Measurements from ENCODE around the gene FAM107B. TPM values are rescaled to one million over a fixed set of nuclear protein-coding genes. Genes with fewer than 3 reads are reported as not detected.

Gene FAM107B
- total RNA-seq, 1 experiment from 2014 or later, result 41.6 TPM

DNA sequence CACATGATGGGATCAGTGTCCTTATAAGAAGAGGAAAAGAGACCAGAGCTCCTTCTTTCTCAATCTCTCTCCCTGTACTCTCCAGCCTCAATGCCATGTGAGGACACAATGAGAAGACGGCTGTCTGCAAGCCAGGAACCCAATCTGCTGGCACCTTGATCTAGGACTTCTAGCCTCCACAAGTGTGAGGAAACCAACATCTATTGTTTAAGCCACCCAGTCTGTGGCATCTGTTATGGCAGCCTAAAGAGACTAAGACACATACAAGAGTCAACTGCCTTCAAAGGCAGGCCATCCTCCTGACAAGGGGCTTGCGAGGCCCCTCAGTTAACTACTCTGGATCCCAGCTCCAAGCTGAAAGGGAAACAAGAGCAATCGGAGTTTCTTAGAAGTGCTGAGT lies 225.7 kb downstream of the FAM107B start:
- DNase-seq (ENCODE audit: low read depth, low spot score) (no peak), ATAC-seq (no peak)
- RAD21 ChIA-PET (ENCODE audit: low non-redundant PET in 1 of 2, low total read pairs in 2 of 2, uncharacterized antibody in 2 of 2, unreplicated experiment in 2 of 2), result no interaction called here
- H3K4me2 ChIP-seq (ENCODE audit: low read length), result no peak overlapping the region
- H4K20me1 ChIP-seq (ENCODE audit: insufficient read depth), result no peaks in the 10 kb centered on the region
- no peaks in the 10 kb centered on the region for H3K27me3 ChIP-seq (ENCODE audit: insufficient read depth, low read length)
- no peak overlapping the region for H3K4me3 ChIP-seq (replicated peaks in 1 of 2; ENCODE audit: low read depth in 1 of 2, low read length in 2 of 2)
- no peak overlapping the region for H3K9ac ChIP-seq (ENCODE audit: low read length)
- CTCF ChIA-PET, result interaction anchor here (1.5 kb wide), 1 partner anchor 12 kb away, joined by 4 read pairs; no protein-coding TSS in a partner anchor
- H3K9me3 ChIP-seq (ENCODE audit: control insufficient read depth in 1 of 2, insufficient read depth in 1 of 2, low read depth in 1 of 2, low read length in 2 of 2), result no peaks in the 10 kb centered on the region
- H3K9me2 ChIP-seq (ENCODE audit: insufficient read depth), result no peaks in the 10 kb centered on the region
- POLR2A ChIA-PET, result no interaction called here
- TF ChIP-seq EZH2 (IDR thresholded peaks at IDR 0.05), result no peak
- TF ChIP-seq YY1 (IDR thresholded peaks at IDR 0.05; ENCODE audit: extremely low read depth, insufficient replicate concordance, low read depth, low read length), result no peak
- TF ChIP-seq JUND (IDR thresholded peaks at IDR 0.05), result no peak
- TF ChIP-seq SIN3A (IDR thresholded peaks at IDR 0.05; ENCODE audit: low read depth), result no peak
- TF ChIP-seq, protein P1, sequence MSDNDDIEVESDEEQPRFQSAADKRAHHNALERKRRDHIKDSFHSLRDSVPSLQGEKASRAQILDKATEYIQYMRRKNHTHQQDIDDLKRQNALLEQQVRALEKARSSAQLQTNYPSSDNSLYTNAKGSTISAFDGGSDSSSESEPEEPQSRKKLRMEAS (IDR thresholded peaks at IDR 0.05), result no peak
- no peak for TF ChIP-seq CEBPB (IDR thresholded peaks at IDR 0.05; ENCODE audit: low read depth)
- H3K4me1 ChIP-seq (ENCODE audit: control insufficient read depth in 1 of 2, insufficient read depth in 2 of 2, low read length in 2 of 2), result peaks cover 8 to 22% of the 10 kb centered on the region in 2 experiments; a peak in 3 of 4 replicates
- no peak overlapping the region for H2AFZ ChIP-seq (ENCODE audit: low read depth, low read length, poor library complexity, severe bottlenecking)
- no peaks in the 10 kb centered on the region for H3K79me2 ChIP-seq (ENCODE audit: insufficient read depth, low read length)
- no peaks in the 10 kb centered on the region for H3K36me3 ChIP-seq (ENCODE audit: control insufficient read depth in 1 of 2, insufficient read depth in 2 of 2, low read length in 2 of 2)
- BruUV-seq (replicated peaks), result no TSS peak
- intact Hi-C loops (cut with micrococcal nuclease), result no loop called here
- H3K27ac ChIP-seq (ENCODE audit: low read depth, low read length), result no peak overlapping the region

DNA sequence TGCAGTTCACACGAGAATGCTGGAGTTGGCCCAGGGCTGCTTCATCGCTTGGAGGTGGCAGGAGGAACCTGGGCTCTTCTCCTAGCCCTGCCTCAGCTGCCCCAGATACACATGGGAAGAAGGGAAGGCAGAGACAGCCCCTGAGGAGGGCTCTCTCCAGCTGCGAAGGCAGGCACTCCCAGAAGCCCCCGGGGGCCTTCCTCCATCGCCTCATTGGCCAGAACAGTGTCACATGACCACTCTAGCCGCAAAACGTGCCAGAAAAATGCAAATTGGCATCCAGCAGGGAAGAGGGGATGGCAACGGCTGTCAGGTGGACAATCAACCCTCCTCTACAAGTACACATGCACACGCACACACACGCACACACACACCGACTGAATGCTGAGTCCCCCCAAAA lies 226.2 kb downstream of the FAM107B start:
- no TSS peak for BruUV-seq (replicated peaks)
- POLR2A ChIA-PET, result no interaction called here
- Histone ChIP-seq H3K36me3 (ENCODE audit: control insufficient read depth in 1 of 2, insufficient read depth in 2 of 2, low read length in 2 of 2) (no peaks in the 10 kb centered on the region), H3K4me3 (replicated peaks in 1 of 2; ENCODE audit: low read depth in 1 of 2, low read length in 2 of 2) (no peak overlapping the region), H2AFZ (ENCODE audit: low read depth, low read length, poor library complexity, severe bottlenecking) (no peak overlapping the region), H3K27ac (ENCODE audit: low read depth, low read length) (no peak overlapping the region), H3K9me3 (ENCODE audit: control insufficient read depth in 1 of 2, insufficient read depth in 1 of 2, low read depth in 1 of 2, low read length in 2 of 2) (no peaks in the 10 kb centered on the region), H3K79me2 (ENCODE audit: insufficient read depth, low read length) (no peaks in the 10 kb centered on the region), H3K27me3 (ENCODE audit: insufficient read depth, low read length) (no peaks in the 10 kb centered on the region), H3K9me2 (ENCODE audit: insufficient read depth) (no peaks in the 10 kb centered on the region), H4K20me1 (ENCODE audit: insufficient read depth) (no peaks in the 10 kb centered on the region), H3K9ac (ENCODE audit: low read length) (no peak overlapping the region), H3K4me1 (ENCODE audit: control insufficient read depth in 1 of 2, insufficient read depth in 2 of 2, low read length in 2 of 2) (peaks cover 6 to 17% of the 10 kb centered on the region in 2 experiments; a peak in 3 of 4 replicates), H3K4me2 (ENCODE audit: low read length) (no peak overlapping the region)
- TF ChIP-seq EGR1 (IDR thresholded peaks at IDR 0.05; ENCODE audit: low read depth), result no peak
- no peak for TF ChIP-seq ZFX (IDR thresholded peaks at IDR 0.05)
- TF ChIP-seq POLR2A (IDR thresholded peaks at IDR 0.05; ENCODE audit: borderline replicate concordance, extremely low read depth, insufficient read depth, insufficient read length), result no peak
- TF ChIP-seq CEBPB (IDR thresholded peaks at IDR 0.05; ENCODE audit: low read depth), result no peak
- no peak for TF ChIP-seq EZH2 (IDR thresholded peaks at IDR 0.05)
- TF ChIP-seq TCF7L2 (IDR thresholded peaks at IDR 0.05; ENCODE audit: borderline replicate concordance, extremely low read depth, insufficient read depth, insufficient read length), result no peak
- TF ChIP-seq JUND (IDR thresholded peaks at IDR 0.05), result no peak
- TF ChIP-seq, protein P2, sequence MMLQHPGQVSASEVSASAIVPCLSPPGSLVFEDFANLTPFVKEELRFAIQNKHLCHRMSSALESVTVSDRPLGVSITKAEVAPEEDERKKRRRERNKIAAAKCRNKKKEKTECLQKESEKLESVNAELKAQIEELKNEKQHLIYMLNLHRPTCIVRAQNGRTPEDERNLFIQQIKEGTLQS (IDR thresholded peaks at IDR 0.05), result no peak
- no peak for TF ChIP-seq SP1 (IDR thresholded peaks at IDR 0.05; ENCODE audit: low read depth)
- TF ChIP-seq FOSL1 (IDR thresholded peaks at IDR 0.05; ENCODE audit: low read depth), result no peak
- no peak for TF ChIP-seq ELF1 (IDR thresholded peaks at IDR 0.05; ENCODE audit: borderline replicate concordance, low read depth)
- TF ChIP-seq EZH2phosphoT487 (IDR thresholded peaks at IDR 0.05; ENCODE audit: borderline replicate concordance), result no peak
- TF ChIP-seq ZNF274 (IDR thresholded peaks at IDR 0.05; ENCODE audit: low read depth, low read length), result no peak
- TF ChIP-seq CBX3 (IDR thresholded peaks at IDR 0.05; ENCODE audit: low read depth), result no peak
- TF ChIP-seq, protein P3, sequence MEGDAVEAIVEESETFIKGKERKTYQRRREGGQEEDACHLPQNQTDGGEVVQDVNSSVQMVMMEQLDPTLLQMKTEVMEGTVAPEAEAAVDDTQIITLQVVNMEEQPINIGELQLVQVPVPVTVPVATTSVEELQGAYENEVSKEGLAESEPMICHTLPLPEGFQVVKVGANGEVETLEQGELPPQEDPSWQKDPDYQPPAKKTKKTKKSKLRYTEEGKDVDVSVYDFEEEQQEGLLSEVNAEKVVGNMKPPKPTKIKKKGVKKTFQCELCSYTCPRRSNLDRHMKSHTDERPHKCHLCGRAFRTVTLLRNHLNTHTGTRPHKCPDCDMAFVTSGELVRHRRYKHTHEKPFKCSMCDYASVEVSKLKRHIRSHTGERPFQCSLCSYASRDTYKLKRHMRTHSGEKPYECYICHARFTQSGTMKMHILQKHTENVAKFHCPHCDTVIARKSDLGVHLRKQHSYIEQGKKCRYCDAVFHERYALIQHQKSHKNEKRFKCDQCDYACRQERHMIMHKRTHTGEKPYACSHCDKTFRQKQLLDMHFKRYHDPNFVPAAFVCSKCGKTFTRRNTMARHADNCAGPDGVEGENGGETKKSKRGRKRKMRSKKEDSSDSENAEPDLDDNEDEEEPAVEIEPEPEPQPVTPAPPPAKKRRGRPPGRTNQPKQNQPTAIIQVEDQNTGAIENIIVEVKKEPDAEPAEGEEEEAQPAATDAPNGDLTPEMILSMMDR (IDR thresholded peaks at IDR 0.05 in 2 of 3, conservative IDR thresholded peaks at IDR 0.05 in 1 of 3; ENCODE audit: borderline replicate concordance in 1 of 3, insufficient read depth in 1 of 3, low read depth in 2 of 3, low read length in 2 of 3), result no peak
- intact Hi-C loops (cut with micrococcal nuclease), result no loop called here
- CTCF ChIA-PET, result interaction anchor here (1.3 kb wide), 1 partner anchor 11 kb away, joined by 3 read pairs; no protein-coding TSS in a partner anchor
- no peak for DNase-seq (ENCODE audit: low read depth, low spot score)
- RAD21 ChIA-PET (ENCODE audit: low non-redundant PET in 1 of 2, low total read pairs in 2 of 2, uncharacterized antibody in 2 of 2, unreplicated experiment in 2 of 2), result no interaction called here
- no peak for ATAC-seq
